ENCODE measurements around the gene APOBEC3B. TPM values are rescaled to one million over a fixed set of nuclear protein-coding genes. Genes with fewer than 3 reads are reported as not detected.
A peak's percentile ranks its signal among the peaks of the same experiment; 100 is the strongest.
"Not testable (repeated sequence)": the region's sequence is repeated elsewhere in the genome, so short reads cannot be mapped to it uniquely, and the experiment has no call there.

The APOBEC3B gene
- total RNA-seq, 3 donors from 2014 or later (not counting 1 experiment from before 2014, with no cell fraction given) = 1.7 to 2.3 (median 2.2) TPM

- H3K27me3 ChIP-seq (ENCODE audit: control insufficient read depth, insufficient read depth, low read length); H3K9me3 ChIP-seq (ENCODE audit: control insufficient read depth, insufficient read depth, low read length); H3K27ac ChIP-seq (ENCODE audit: low read length); H3K4me3 ChIP-seq (ENCODE audit: low read length); H3K4me3 Mint-ChIP-seq; H3K9me3 Mint-ChIP-seq; H3K4me1 Mint-ChIP-seq; H3K36me3 ChIP-seq (ENCODE audit: control insufficient read depth, insufficient read depth, low read length); ATAC-seq; H3K27me3 Mint-ChIP-seq (ENCODE audit: low read depth in 2 of 2); DNase-seq; intact Hi-C loops (cut with micrococcal nuclease); H3K27ac Mint-ChIP-seq; H3K36me3 Mint-ChIP-seq: not testable (repeated sequence)
- H3K4me1 ChIP-seq (ENCODE audit: control insufficient read depth, insufficient read depth, low read length) = peaks cover 28% of the 10 kb centered on the region
- TF ChIP-seq CTCF (IDR thresholded peaks at IDR 0.05) = peak; percentile 11
These were observed 23.6 kb upstream of the APOBEC3B start for GRCh38 chr22:38958651-38958943.

GRCh38 chr22:38959590-38959989 is 22.6 kb upstream of the APOBEC3B start:
- H3K27me3 Mint-ChIP-seq (ENCODE audit: low read depth in 2 of 2) = peaks cover 5% of the 10 kb centered on the region in 2 donors
- H3K27me3 ChIP-seq (ENCODE audit: control insufficient read depth, insufficient read depth, low read length) = no peaks in the 10 kb centered on the region
- ATAC-seq = no peak
- TF ChIP-seq CTCF (IDR thresholded peaks at IDR 0.05) = no peak
- H3K9me3 ChIP-seq (ENCODE audit: control insufficient read depth, insufficient read depth, low read length) = no peaks in the 10 kb centered on the region
- no peaks in the 10 kb centered on the region for H3K4me1 Mint-ChIP-seq
- peaks cover 20% of the 10 kb centered on the region for H3K4me1 ChIP-seq (ENCODE audit: control insufficient read depth, insufficient read depth, low read length)
- no peak overlapping the region for H3K27ac ChIP-seq (ENCODE audit: low read length)
- H3K36me3 ChIP-seq (ENCODE audit: control insufficient read depth, insufficient read depth, low read length) = no peaks in the 10 kb centered on the region
- 44% methylated on average over 8 of the region's 8 CpGs for WGBS (ENCODE audit: insufficient coverage)
- no peaks in the 10 kb centered on the region for H3K36me3 Mint-ChIP-seq
- intact Hi-C loops (cut with micrococcal nuclease) = no loop called here
- no peak overlapping the region for H3K27ac Mint-ChIP-seq
- H3K4me3 Mint-ChIP-seq = no peak overlapping the region
- H3K9me3 Mint-ChIP-seq = no peaks in the 10 kb centered on the region
- no peak for DNase-seq
- H3K4me3 ChIP-seq (ENCODE audit: low read length) = no peak overlapping the region

GRCh38 chr22:38960673-38961072 is 21.5 kb upstream of the APOBEC3B start:
- H3K36me3 Mint-ChIP-seq; H3K27ac ChIP-seq (ENCODE audit: low read length); H3K4me1 Mint-ChIP-seq; intact Hi-C loops (cut with micrococcal nuclease); H3K9me3 ChIP-seq (ENCODE audit: control insufficient read depth, insufficient read depth, low read length); H3K4me3 Mint-ChIP-seq; H3K36me3 ChIP-seq (ENCODE audit: control insufficient read depth, insufficient read depth, low read length); H3K9me3 Mint-ChIP-seq; H3K4me3 ChIP-seq (ENCODE audit: low read length); H3K27me3 ChIP-seq (ENCODE audit: control insufficient read depth, insufficient read depth, low read length); H3K27ac Mint-ChIP-seq; DNase-seq; ATAC-seq; H3K27me3 Mint-ChIP-seq (ENCODE audit: low read depth in 2 of 2): not testable (repeated sequence)
- H3K4me1 ChIP-seq (ENCODE audit: control insufficient read depth, insufficient read depth, low read length) = peaks cover 16% of the 10 kb centered on the region
- no CpG with 5 or more reads among the region's 4 CpGs for WGBS (ENCODE audit: insufficient coverage)

GRCh38 chr22:38963291-38963738 is 18.8 kb upstream of the APOBEC3B start:
- H3K36me3 ChIP-seq (ENCODE audit: control insufficient read depth, insufficient read depth, low read length); H3K9me3 Mint-ChIP-seq; H3K4me1 Mint-ChIP-seq; DNase-seq; H3K27ac ChIP-seq (ENCODE audit: low read length); H3K36me3 Mint-ChIP-seq; H3K9me3 ChIP-seq (ENCODE audit: control insufficient read depth, insufficient read depth, low read length); ATAC-seq; H3K27me3 Mint-ChIP-seq (ENCODE audit: low read depth in 2 of 2); H3K27ac Mint-ChIP-seq; H3K4me3 Mint-ChIP-seq; intact Hi-C loops (cut with micrococcal nuclease); H3K27me3 ChIP-seq (ENCODE audit: control insufficient read depth, insufficient read depth, low read length); H3K4me3 ChIP-seq (ENCODE audit: low read length): not testable (repeated sequence)
- H3K4me1 ChIP-seq (ENCODE audit: control insufficient read depth, insufficient read depth, low read length) = peaks cover 33% of the 10 kb centered on the region
- WGBS (ENCODE audit: insufficient coverage) = 71% methylated on average over 11 of the region's 11 CpGs

- no peaks in the 10 kb centered on the region for H3K36me3 Mint-ChIP-seq
- ATAC-seq (no peak), DNase-seq (no peak)
- Histone ChIP-seq H3K27me3 (ENCODE audit: control insufficient read depth, insufficient read depth, low read length) (no peaks in the 10 kb centered on the region), H3K4me3 (ENCODE audit: low read length) (no peak overlapping the region), H3K36me3 (ENCODE audit: control insufficient read depth, insufficient read depth, low read length) (no peaks in the 10 kb centered on the region), H3K27ac (ENCODE audit: low read length) (no peak overlapping the region), H3K4me1 (ENCODE audit: control insufficient read depth, insufficient read depth, low read length) (peaks cover 36% of the 10 kb centered on the region), H3K9me3 (ENCODE audit: control insufficient read depth, insufficient read depth, low read length) (no peaks in the 10 kb centered on the region)
- peaks cover 0 to 2% of the 10 kb centered on the region in 2 donors for H3K27me3 Mint-ChIP-seq (ENCODE audit: low read depth in 2 of 2)
- peaks cover 0 to 6% of the 10 kb centered on the region in 2 donors for H3K4me1 Mint-ChIP-seq
- TF ChIP-seq CTCF (IDR thresholded peaks at IDR 0.05) = no peak
- 85% methylated on average over 9 of the region's 9 CpGs for WGBS (ENCODE audit: insufficient coverage)
- H3K4me3 Mint-ChIP-seq = no peak overlapping the region
- no peaks in the 10 kb centered on the region for H3K9me3 Mint-ChIP-seq
- no peak overlapping the region for H3K27ac Mint-ChIP-seq
- intact Hi-C loops (cut with micrococcal nuclease) = no loop called here
These were observed 18.3 kb upstream of the APOBEC3B start for GRCh38 chr22:38963872-38964271.

All from natural killer cell (primary cell).